ENCODE data around the gene ENDOV. TPM values are rescaled to one million over a fixed set of nuclear protein-coding genes. Genes with fewer than 3 reads are reported as not detected.

The ENDOV gene
- total RNA-seq, 1 experiment from 2014 or later = 45.6 TPM

GRCh38 chr17:80389011-80389995 lies 25.7 kb upstream of the ENDOV start:
- Histone ChIP-seq H3K27ac (ENCODE audit: low read depth, low read length) (no peak overlapping the region), H3K9ac (ENCODE audit: low read length) (no peak overlapping the region), H4K20me1 (ENCODE audit: insufficient read depth) (no peaks in the 10 kb centered on the region), H3K27me3 (ENCODE audit: insufficient read depth, low read length) (no peaks in the 10 kb centered on the region), H3K4me3 (replicated peaks in 1 of 2; ENCODE audit: low read depth in 1 of 2, low read length in 2 of 2) (no peak overlapping the region), H3K9me3 (ENCODE audit: control insufficient read depth in 1 of 2, insufficient read depth in 1 of 2, low read depth in 1 of 2, low read length in 2 of 2) (no peaks in the 10 kb centered on the region), H3K79me2 (ENCODE audit: insufficient read depth, low read length) (no peaks in the 10 kb centered on the region), H2AFZ (ENCODE audit: low read depth, low read length, poor library complexity, severe bottlenecking) (no peak overlapping the region), H3K4me2 (ENCODE audit: low read length) (no peak overlapping the region), H3K4me1 (ENCODE audit: control insufficient read depth in 1 of 2, insufficient read depth in 2 of 2, low read length in 2 of 2) (no peaks in the 10 kb centered on the region), H3K36me3 (ENCODE audit: control insufficient read depth in 1 of 2, insufficient read depth in 2 of 2, low read length in 2 of 2) (peaks cover 4 to 5% of the 10 kb centered on the region in 2 experiments; a peak in 2 of 4 replicates), H3K9me2 (ENCODE audit: insufficient read depth) (no peaks in the 10 kb centered on the region)
- BruUV-seq (replicated peaks) = no TSS peak
- DNase-seq (ENCODE audit: low read depth, low spot score) (no peak), ATAC-seq (no peak)
- intact Hi-C loops (cut with micrococcal nuclease) = no loop called here
- POLR2A ChIA-PET = no interaction called here
- TF ChIP-seq ZNF274 (IDR thresholded peaks at IDR 0.05; ENCODE audit: low read depth, low read length) (no peak), EZH2 (IDR thresholded peaks at IDR 0.05) (no peak), EGR1 (IDR thresholded peaks at IDR 0.05; ENCODE audit: low read depth) (no peak), YY1 (IDR thresholded peaks at IDR 0.05; ENCODE audit: extremely low read depth, insufficient replicate concordance, low read depth, low read length) (no peak), EZH2phosphoT487 (IDR thresholded peaks at IDR 0.05; ENCODE audit: borderline replicate concordance) (no peak), ELF1 (IDR thresholded peaks at IDR 0.05; ENCODE audit: borderline replicate concordance, low read depth) (no peak), CBX3 (IDR thresholded peaks at IDR 0.05; ENCODE audit: low read depth) (no peak), ATF3 (IDR thresholded peaks at IDR 0.05) (no peak)
- TF ChIP-seq, protein P1, sequence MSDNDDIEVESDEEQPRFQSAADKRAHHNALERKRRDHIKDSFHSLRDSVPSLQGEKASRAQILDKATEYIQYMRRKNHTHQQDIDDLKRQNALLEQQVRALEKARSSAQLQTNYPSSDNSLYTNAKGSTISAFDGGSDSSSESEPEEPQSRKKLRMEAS (IDR thresholded peaks at IDR 0.05) = no peak
- CTCF ChIA-PET = no interaction called here
- RAD21 ChIA-PET (ENCODE audit: low non-redundant PET in 1 of 2, low total read pairs in 2 of 2, uncharacterized antibody in 2 of 2, unreplicated experiment in 2 of 2) = no interaction called here

Measured in HCT116 (cell line).